NT2/D1 (cell line): ENCODE measurements around the gene ARHGEF16.
A peak's percentile ranks its signal among the peaks of the same experiment; 100 is the strongest.

Experiments used
- DNase-seq: peaks from one replicate; pipeline ENCODE4 v3.0.0-alpha.2; 2011; ENCODE audit warnings: low read depth, low spot score
- H3K27me3 ChIP-seq: 2 replicates; pipeline ENCODE4 v1.6.0; 2011; ENCODE audit warnings: mild to moderate bottlenecking; ENCODE audit not compliant: insufficient read length, insufficient read depth
- H3K36me3 ChIP-seq: 2 replicates; pipeline ENCODE4 v1.6.1; 2011; ENCODE audit warnings: mild to moderate bottlenecking, low read length, mixed read lengths; ENCODE audit not compliant: insufficient read depth, insufficient read length
- H3K4me1 ChIP-seq: 2 replicates; pipeline ENCODE4 v1.5.1; 2011; ENCODE audit not compliant: insufficient read depth, insufficient read length
- H3K4me3 ChIP-seq: 2 replicates; pipeline ENCODE4 v1.5.1; 2011; ENCODE audit warnings: low read depth; ENCODE audit not compliant: insufficient read length
- H3K9ac ChIP-seq: 2 replicates; pipeline ENCODE4 v1.6.0; 2011; ENCODE audit warnings: low read depth; ENCODE audit not compliant: insufficient read length
- H3K9me3 ChIP-seq: 2 replicates; pipeline ENCODE4 v1.5.1; 2011; ENCODE audit warnings: mild to moderate bottlenecking, low read length; ENCODE audit not compliant: insufficient read depth
- SUZ12 ChIP-seq: IDR thresholded peaks from 2 replicates; pipeline ENCODE4 v1.6.1; 2011; ENCODE audit not compliant: insufficient read length, insufficient read depth; ENCODE audit errors: extremely low read depth
- YY1 ChIP-seq: IDR thresholded peaks from 2 replicates; pipeline ENCODE4 v1.6.1; 2011; ENCODE audit not compliant: insufficient read length, insufficient read depth
- ZNF274 ChIP-seq: IDR thresholded peaks from 2 replicates; pipeline ENCODE4 v1.6.1; 2011; ENCODE audit warnings: mild to moderate bottlenecking, low read depth, low read length

The ARHGEF16 gene

GRCh38 chr1:3467096-3468036 lies 12.9 kb downstream of the ARHGEF16 start:
- no peak for DNase-seq
- no peak for TF ChIP-seq YY1
- no peak for TF ChIP-seq SUZ12
- no peak for TF ChIP-seq ZNF274
- Histone ChIP-seq H3K27me3 (no peaks in the 10 kb centered on the region), H3K9me3 (no peaks in the 10 kb centered on the region), H3K36me3 (peaks cover 4% of the 10 kb centered on the region), H3K9ac (no peak overlapping the region), H3K4me3 (no peak overlapping the region), H3K4me1 (peaks cover 23% of the 10 kb centered on the region)

- no peak overlapping the region for H3K9ac ChIP-seq
- no peaks in the 10 kb centered on the region for H3K9me3 ChIP-seq
- peaks cover 10% of the 10 kb centered on the region for H3K36me3 ChIP-seq
- no peaks in the 10 kb centered on the region for H3K27me3 ChIP-seq
- peaks cover 23% of the 10 kb centered on the region for H3K4me1 ChIP-seq
- TF ChIP-seq SUZ12 (no peak), YY1 (no peak), ZNF274 (no peak)
- DNase-seq, result no peak
- H3K4me3 ChIP-seq, result no peak overlapping the region
Measured at GRCh38 chr1:3468236-3469103, 14.0 kb downstream of the ARHGEF16 start.

- Histone ChIP-seq H3K4me1 (peaks cover 23% of the 10 kb centered on the region), H3K36me3 (peaks cover 12% of the 10 kb centered on the region), H3K9ac (no peak overlapping the region), H3K27me3 (no peaks in the 10 kb centered on the region), H3K4me3 (no peak overlapping the region), H3K9me3 (no peaks in the 10 kb centered on the region)
- DNase-seq, result no peak
- TF ChIP-seq ZNF274 (no peak), SUZ12 (no peak), YY1 (no peak)
Measured at GRCh38 chr1:3469104-3469848, 14.8 kb downstream of the ARHGEF16 start.

GRCh38 chr1:3469849-3470649 lies 15.6 kb downstream of the ARHGEF16 start:
- no peaks in the 10 kb centered on the region for H3K9me3 ChIP-seq
- H3K27me3 ChIP-seq, result no peaks in the 10 kb centered on the region
- peaks cover 12% of the 10 kb centered on the region for H3K36me3 ChIP-seq
- peak overlapping the region; percentile 51 for H3K9ac ChIP-seq
- H3K4me1 ChIP-seq, result peaks cover 23% of the 10 kb centered on the region
- H3K4me3 ChIP-seq, result no peak overlapping the region
- TF ChIP-seq SUZ12 (no peak), YY1 (no peak), ZNF274 (no peak)
- no peak for DNase-seq

GRCh38 chr1:3470650-3471355 lies 16.3 kb downstream of the ARHGEF16 start:
- H3K9ac ChIP-seq, result peak overlapping the region; percentile 51
- no peak for DNase-seq
- H3K27me3 ChIP-seq, result no peaks in the 10 kb centered on the region
- H3K9me3 ChIP-seq, result no peaks in the 10 kb centered on the region
- H3K4me1 ChIP-seq, result peaks cover 21% of the 10 kb centered on the region
- TF ChIP-seq YY1 (no peak), ZNF274 (no peak)
- H3K36me3 ChIP-seq, result peaks cover 12% of the 10 kb centered on the region
- no peak overlapping the region for H3K4me3 ChIP-seq
